ENCODE results near the gene ANKS1A.

Gene ANKS1A

GRCh38 chr6:34979994-34980393, 90.9 kb downstream of the ANKS1A start:
- H3K79me2 ChIP-seq (ENCODE audit: insufficient read depth, low read depth), result no peaks in the 10 kb centered on the region
- H4K20me1 ChIP-seq (ENCODE audit: insufficient read depth), result no peaks in the 10 kb centered on the region
- no peaks in the 10 kb centered on the region for H3K27me3 ChIP-seq (ENCODE audit: insufficient read depth, low read depth)
- no peak overlapping the region for H3K27ac ChIP-seq
- H3K4me1 ChIP-seq (ENCODE audit: low read depth, poor library complexity, severe bottlenecking), result peaks cover 29% of the 10 kb centered on the region
- no peak overlapping the region for H3K4me2 ChIP-seq
- no peak overlapping the region for H3K4me3 ChIP-seq (IDR thresholded peaks at IDR 0.05; ENCODE audit: insufficient read depth, low read depth, low read length)
- H2AFZ ChIP-seq (ENCODE audit: low read depth), result no peak overlapping the region
- H3K9ac ChIP-seq, result no peak overlapping the region
- TF ChIP-seq, protein P1, sequence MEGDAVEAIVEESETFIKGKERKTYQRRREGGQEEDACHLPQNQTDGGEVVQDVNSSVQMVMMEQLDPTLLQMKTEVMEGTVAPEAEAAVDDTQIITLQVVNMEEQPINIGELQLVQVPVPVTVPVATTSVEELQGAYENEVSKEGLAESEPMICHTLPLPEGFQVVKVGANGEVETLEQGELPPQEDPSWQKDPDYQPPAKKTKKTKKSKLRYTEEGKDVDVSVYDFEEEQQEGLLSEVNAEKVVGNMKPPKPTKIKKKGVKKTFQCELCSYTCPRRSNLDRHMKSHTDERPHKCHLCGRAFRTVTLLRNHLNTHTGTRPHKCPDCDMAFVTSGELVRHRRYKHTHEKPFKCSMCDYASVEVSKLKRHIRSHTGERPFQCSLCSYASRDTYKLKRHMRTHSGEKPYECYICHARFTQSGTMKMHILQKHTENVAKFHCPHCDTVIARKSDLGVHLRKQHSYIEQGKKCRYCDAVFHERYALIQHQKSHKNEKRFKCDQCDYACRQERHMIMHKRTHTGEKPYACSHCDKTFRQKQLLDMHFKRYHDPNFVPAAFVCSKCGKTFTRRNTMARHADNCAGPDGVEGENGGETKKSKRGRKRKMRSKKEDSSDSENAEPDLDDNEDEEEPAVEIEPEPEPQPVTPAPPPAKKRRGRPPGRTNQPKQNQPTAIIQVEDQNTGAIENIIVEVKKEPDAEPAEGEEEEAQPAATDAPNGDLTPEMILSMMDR (conservative IDR thresholded peaks at IDR 0.05; ENCODE audit: low read depth, low read length), result no peak
- H3K36me3 ChIP-seq (ENCODE audit: insufficient read depth), result no peaks in the 10 kb centered on the region

- Histone ChIP-seq H3K36me3 (ENCODE audit: insufficient read depth) (no peaks in the 10 kb centered on the region), H2AFZ (ENCODE audit: low read depth) (no peak overlapping the region)
Observed at GRCh38 chr6:34981366-34981765, 92.3 kb downstream of the ANKS1A start.

GRCh38 chr6:34981951-34982350, 92.9 kb downstream of the ANKS1A start:
- TF ChIP-seq, protein P1 (conservative IDR thresholded peaks at IDR 0.05; ENCODE audit: low read depth, low read length), result no peak
- Histone ChIP-seq H3K4me3 (IDR thresholded peaks at IDR 0.05; ENCODE audit: insufficient read depth, low read depth, low read length) (no peak overlapping the region), H3K9ac (no peak overlapping the region), H3K79me2 (ENCODE audit: insufficient read depth, low read depth) (no peaks in the 10 kb centered on the region), H3K4me1 (ENCODE audit: low read depth, poor library complexity, severe bottlenecking) (peaks cover 48% of the 10 kb centered on the region), H2AFZ (ENCODE audit: low read depth) (no peak overlapping the region), H3K36me3 (ENCODE audit: insufficient read depth) (no peaks in the 10 kb centered on the region), H4K20me1 (ENCODE audit: insufficient read depth) (no peaks in the 10 kb centered on the region), H3K4me2 (no peak overlapping the region; the same call in 1 of the 2 replicates), H3K27ac (no peak overlapping the region), H3K27me3 (ENCODE audit: insufficient read depth, low read depth) (no peaks in the 10 kb centered on the region)

More at GRCh38 chr6:34981366-34981765, 92.3 kb downstream of the ANKS1A start:
- Histone ChIP-seq H3K4me3 (IDR thresholded peaks at IDR 0.05; ENCODE audit: insufficient read depth, low read depth, low read length) (no peak overlapping the region), H3K27ac (no peak overlapping the region), H3K9ac (no peak overlapping the region), H3K4me2 (no peak overlapping the region), H3K4me1 (ENCODE audit: low read depth, poor library complexity, severe bottlenecking) (peaks cover 43% of the 10 kb centered on the region), H3K79me2 (ENCODE audit: insufficient read depth, low read depth) (no peaks in the 10 kb centered on the region), H3K27me3 (ENCODE audit: insufficient read depth, low read depth) (no peaks in the 10 kb centered on the region), H4K20me1 (ENCODE audit: insufficient read depth) (no peaks in the 10 kb centered on the region)
- TF ChIP-seq, protein P1 (conservative IDR thresholded peaks at IDR 0.05; ENCODE audit: low read depth, low read length), result no peak

- H2AFZ ChIP-seq (ENCODE audit: low read depth), result no peak overlapping the region
- no peak overlapping the region for H3K27ac ChIP-seq
- TF ChIP-seq, protein P1 (conservative IDR thresholded peaks at IDR 0.05; ENCODE audit: low read depth, low read length), result 0 out of 2 replicates have a peak, but pooled peaks have one; percentile 9
Observed at GRCh38 chr6:34982424-34982852, 93.4 kb downstream of the ANKS1A start.

More at GRCh38 chr6:34982424-34982852, 93.4 kb downstream of the ANKS1A start:
- Histone ChIP-seq H3K4me3 (IDR thresholded peaks at IDR 0.05; ENCODE audit: insufficient read depth, low read depth, low read length) (no peak overlapping the region), H3K79me2 (ENCODE audit: insufficient read depth, low read depth) (no peaks in the 10 kb centered on the region), H3K4me2 (no peak overlapping the region; the same call in 1 of the 2 replicates), H3K36me3 (ENCODE audit: insufficient read depth) (no peaks in the 10 kb centered on the region), H3K9ac (no peak overlapping the region), H4K20me1 (ENCODE audit: insufficient read depth) (no peaks in the 10 kb centered on the region), H3K27me3 (ENCODE audit: insufficient read depth, low read depth) (no peaks in the 10 kb centered on the region), H3K4me1 (ENCODE audit: low read depth, poor library complexity, severe bottlenecking) (peaks cover 53% of the 10 kb centered on the region)

Data from KMS-11 (cell line).